Stimulated activated CD8-positive, alpha-beta memory T cell treated with anti-CD3 and anti-CD28 coated beads, Interleukin-2, amount 100 ng/mL, for 48 hours (primary cell): ENCODE data around the gene TMEM170B.
"Not testable (repeated sequence)": the region's sequence is repeated elsewhere in the genome, so short reads cannot be mapped to it uniquely, and the experiment has no call there.

ENCODE experiments used
- DNase-seq, 2 donors: peaks; one replicate each; pipeline ENCODE4 v3.0.0-alpha.2; 2020; ENCODE audit warnings: low read depth in 2 of 2

The TMEM170B gene

GRCh38 chr6:11528996-11529395 lies 8.6 kb upstream of the TMEM170B start:
- DNase-seq, result no peak

GRCh38 chr6:11532097-11532496 lies 5.5 kb upstream of the TMEM170B start:
- no peak for DNase-seq

GRCh38 chr6:11534561-11534960 lies 3.0 kb upstream of the TMEM170B start:
- DNase-seq, result no peak

- no peak for DNase-seq
Measured at GRCh38 chr6:11535801-11536230, 1.7 kb upstream of the TMEM170B start.

- DNase-seq, result no peak
Measured at GRCh38 chr6:11536795-11537194, 754 bp upstream of the TMEM170B start.

GRCh38 chr6:11538052-11538818 lies 686 bp downstream of the TMEM170B start:
- peak; percentile 3 to 9 for DNase-seq

GRCh38 chr6:11538819-11539468 lies 1.4 kb downstream of the TMEM170B start:
- DNase-seq, result no peak

- no peak for DNase-seq
Measured at GRCh38 chr6:11542863-11543262, 5.3 kb downstream of the TMEM170B start.

GRCh38 chr6:11543919-11544518 lies 6.5 kb downstream of the TMEM170B start:
- no peak for DNase-seq

- DNase-seq, result not testable (repeated sequence)
Measured at GRCh38 chr6:11547846-11548245, 10.3 kb downstream of the TMEM170B start.

GRCh38 chr6:11548578-11548977 lies 11.0 kb downstream of the TMEM170B start:
- not testable (repeated sequence) for DNase-seq

- no peak for DNase-seq
Measured at GRCh38 chr6:11551053-11551452, 13.5 kb downstream of the TMEM170B start.

- DNase-seq, result no peak
Measured at GRCh38 chr6:11552442-11552841, 14.9 kb downstream of the TMEM170B start.

GRCh38 chr6:11553824-11554223 lies 16.3 kb downstream of the TMEM170B start:
- no peak for DNase-seq

GRCh38 chr6:11556309-11556708 lies 18.8 kb downstream of the TMEM170B start:
- DNase-seq, result no peak

- no peak for DNase-seq
Measured at GRCh38 chr6:11563793-11564192, 26.2 kb downstream of the TMEM170B start.

- DNase-seq, result no peak
Measured at GRCh38 chr6:11566609-11567008, 29.1 kb downstream of the TMEM170B start.

GRCh38 chr6:11571073-11571472 lies 33.5 kb downstream of the TMEM170B start:
- no peak for DNase-seq

GRCh38 chr6:11575408-11576033 lies 38.0 kb downstream of the TMEM170B start:
- DNase-seq, result peak in 1 of 2 donors; percentile 8

- no peak for DNase-seq
Measured at GRCh38 chr6:11580686-11581405, 43.3 kb downstream of the TMEM170B start.

GRCh38 chr6:11584244-11584643 lies 46.7 kb downstream of the TMEM170B start:
- DNase-seq, result no peak
